K562 (cell line): ENCODE data around the gene RTP3. TPM values are rescaled to one million over a fixed set of nuclear protein-coding genes. Genes with fewer than 3 reads are reported as not detected.

ENCODE experiments used
- ARNT ChIP-seq, 2 experiments: fragments of 450-650 bp; IDR thresholded peaks; 2 replicates each; pipeline ENCODE4 v1.6.1; 2016; ENCODE audit warnings: mild to moderate bottlenecking in 1 of 2
- CREB3 ChIP-seq: fragments of 450-650 bp; conservative IDR thresholded peaks from 2 replicates; pipeline ENCODE4 v1.6.1; 2016; ENCODE audit warnings: missing genetic modification characterization, low read depth, mild to moderate bottlenecking, missing compliant biosample characterization, moderate library complexity
- E2F4 ChIP-seq: sonication (generic); formaldehyde crosslinking; IDR thresholded peaks from 2 replicates; pipeline ENCODE4 v1.8.0; 2022; ENCODE audit warnings: mild to moderate bottlenecking, low read depth, missing genetic modification reagents
- GATAD2B ChIP-seq: fragments of 450-650 bp; IDR thresholded peaks from 2 replicates; pipeline ENCODE4 v1.6.1; 2017; ENCODE audit warnings: mild to moderate bottlenecking, borderline replicate concordance
- HCFC1 ChIP-seq: IDR thresholded peaks from 2 replicates; pipeline ENCODE4 v1.6.1; 2012; ENCODE audit warnings: low read depth, low read length, improper control_type of control experiment
- HDAC8 ChIP-seq: fragments of 450-650 bp; IDR thresholded peaks from 2 replicates; pipeline ENCODE4 v1.6.1; 2016; ENCODE audit warnings: mild to moderate bottlenecking, missing genetic modification characterization, moderate library complexity, missing compliant biosample characterization
- KAT7 ChIP-seq: sonication (generic); formaldehyde crosslinking; IDR thresholded peaks from 2 replicates; pipeline ENCODE4 v1.8.0; 2022; ENCODE audit warnings: missing genetic modification reagents, mild to moderate bottlenecking, borderline replicate concordance
- MBD2 ChIP-seq: sonication (generic); IDR thresholded peaks from 2 replicates; pipeline ENCODE4 v1.6.1; 2016; ENCODE audit warnings: low read depth, borderline replicate concordance
- MEF2D ChIP-seq: conservative IDR thresholded peaks from 2 replicates; pipeline ENCODE4 v1.6.1; 2016; ENCODE audit warnings: low read depth, missing genetic modification characterization, missing compliant biosample characterization
- MTA1 ChIP-seq: fragments of 450-650 bp; IDR thresholded peaks from 2 replicates; pipeline ENCODE4 v1.6.1; 2017; ENCODE audit warnings: borderline replicate concordance
- MTF1 ChIP-seq: fragments of 250-450 bp; sonication (Bioruptor Pico); IDR thresholded peaks from 2 replicates; pipeline ENCODE4 v1.9.0; 2021; ENCODE audit warnings: moderate library complexity, mild to moderate bottlenecking, inconsistent platforms, borderline replicate concordance
- PATZ1 ChIP-seq: fragments of 250-450 bp; sonication (Bioruptor Pico); IDR thresholded peaks from 2 replicates; pipeline ENCODE4 v1.5.0; 2020; ENCODE audit warnings: mild to moderate bottlenecking, borderline replicate concordance
- RFX1 ChIP-seq: fragments of 450-650 bp; IDR thresholded peaks from 2 replicates; pipeline ENCODE4 v1.6.1; 2016; ENCODE audit warnings: mild to moderate bottlenecking, moderate library complexity
- RNF2 ChIP-seq: sonication (generic); IDR thresholded peaks from 2 replicates; pipeline ENCODE4 v1.6.1; 2016
- TARDBP ChIP-seq: fragments of 450-650 bp; IDR thresholded peaks from 2 replicates; pipeline ENCODE4 v1.6.1; 2016
- TCF3 ChIP-seq: sonication (generic); formaldehyde crosslinking; IDR thresholded peaks from 2 replicates; pipeline ENCODE4 v1.4.0; 2020; ENCODE audit warnings: mild to moderate bottlenecking, missing genetic modification reagents
- USF2 ChIP-seq: sonication (generic); formaldehyde crosslinking; IDR thresholded peaks from 2 replicates; pipeline ENCODE4 v1.5.0; 2020; ENCODE audit warnings: missing genetic modification reagents
- ZKSCAN1 ChIP-seq: fragments of 150-350 bp; IDR thresholded peaks from 2 replicates; pipeline ENCODE4 v1.6.1; 2016; ENCODE audit warnings: low read depth, low read length
- ZKSCAN8 ChIP-seq: fragments of 200-800 bp; sonication (Bioruptor generic); IDR thresholded peaks from 2 replicates; pipeline ENCODE4 v1.6.1; 2016; ENCODE audit warnings: missing genetic modification characterization, missing compliant biosample characterization
- ZNF518B ChIP-seq: fragments of 250-450 bp; sonication (Bioruptor Pico); IDR thresholded peaks from 2 replicates; pipeline ENCODE4 v1.5.0; 2021; ENCODE audit warnings: mild to moderate bottlenecking, moderate library complexity
- ZNF766 ChIP-seq: fragments of 200-800 bp; sonication (Bioruptor generic); conservative IDR thresholded peaks from 2 replicates; pipeline ENCODE4 v1.6.1; 2016; ENCODE audit warnings: missing genetic modification characterization, missing compliant biosample characterization
- polyA plus RNA-seq, 8 experiments: library from polyadenylated mRNA; depleted of rRNA in 4 of 8; stranded (reverse) in 5 of 8; unstranded in 3 of 8; fragments of >200 nt; fragmentation: Nextera tagmentation in 2 of 8; fragmentation: Illumina TruSeq in 1 of 8; extraction: Ambion mirVana in 2 of 8; extraction: Trizol in 1 of 8; gene quantifications; 2 replicates each; pipeline versions ENCODE4 v1.2.1 to v1.2.3, GENCODE V29; 2011 to 2014; ENCODE audit warnings: inconsistent platforms in 1 of 8, missing spikeins in 1 of 8
- total RNA-seq, 7 experiments: library from RNA; depleted of rRNA in 6 of 7; stranded (reverse); fragments of >200 nt in 6 of 7; fragmentation: Illumina TruSeq in 2 of 7; extraction: Trizol in 2 of 7; gene quantifications; 2 replicates each; pipeline versions ENCODE4 v1.2.1 to v1.2.3, GENCODE V29; 2011 to 2021; ENCODE audit warnings: low replicate concordance in 1 of 7

The RTP3 gene
- total and polyA plus RNA-seq, 9 of the 15 experiments (the other 6 are each of a cell fraction or from before 2014, with no cell fraction given) = not detected

GRCh38 chr3:46549408-46549904 is 51.7 kb downstream of the RTP3 start (continued):
- peak; percentile 72 for TF ChIP-seq ZNF766 (CRISPR knock-in tag)
- TF ChIP-seq GATAD2B = peak; percentile 90; the same call in 1 of the 2 replicates
- no peak for TF ChIP-seq MTF1 (CRISPR knock-in tag)
- no peak for TF ChIP-seq PATZ1 (CRISPR knock-in tag)
- TF ChIP-seq E2F4 = no peak
- TF ChIP-seq USF2 = no peak
- peak; percentile 84 for TF ChIP-seq RNF2
- 0 out of 2 replicates have a peak, but pooled peaks have one; percentile 36 for TF ChIP-seq TARDBP
- TF ChIP-seq HCFC1 = no peak
- TF ChIP-seq ZKSCAN8 (CRISPR knock-in tag) = no peak; the same call in 1 of the 2 replicates
- peak; percentile 42; the same call in 1 of the 2 replicates for TF ChIP-seq ZKSCAN1
- no peak for TF ChIP-seq ZNF518B
- peak; percentile 59; the same call in 1 of the 2 replicates for TF ChIP-seq CREB3 (tag)
- no peak for TF ChIP-seq RFX1
- TF ChIP-seq KAT7 (CRISPR knock-in tag) = no peak
- peak in 1 of 2 experiments; percentile 93; a peak in 2 of 4 replicates for TF ChIP-seq ARNT (IDR thresholded peaks at IDR 0.05)
- peak; percentile 95 for TF ChIP-seq TCF3 (CRISPR knock-in tag)
- TF ChIP-seq MTA1 = peak; percentile 80
- 0 out of 2 replicates have a peak, but pooled peaks have one; percentile 21 for TF ChIP-seq MEF2D (tag)
- TF ChIP-seq MBD2 = peak; percentile 56; the same call in 1 of the 2 replicates
- no peak for TF ChIP-seq HDAC8 (tag)
